ENCODE results near the gene LRPAP1. TPM values are rescaled to one million over a fixed set of nuclear protein-coding genes. Genes with fewer than 3 reads are reported as not detected.
"Not testable (repeated sequence)": the region's sequence is repeated elsewhere in the genome, so short reads cannot be mapped to it uniquely, and the experiment has no call there.

The LRPAP1 gene
- total and polyA plus RNA-seq, 12 donors, result 49.9 to 418 (median 345) TPM

GRCh38 chr4:3514221-3514780, 17.9 kb downstream of the LRPAP1 start:
- TF ChIP-seq, protein P1, sequence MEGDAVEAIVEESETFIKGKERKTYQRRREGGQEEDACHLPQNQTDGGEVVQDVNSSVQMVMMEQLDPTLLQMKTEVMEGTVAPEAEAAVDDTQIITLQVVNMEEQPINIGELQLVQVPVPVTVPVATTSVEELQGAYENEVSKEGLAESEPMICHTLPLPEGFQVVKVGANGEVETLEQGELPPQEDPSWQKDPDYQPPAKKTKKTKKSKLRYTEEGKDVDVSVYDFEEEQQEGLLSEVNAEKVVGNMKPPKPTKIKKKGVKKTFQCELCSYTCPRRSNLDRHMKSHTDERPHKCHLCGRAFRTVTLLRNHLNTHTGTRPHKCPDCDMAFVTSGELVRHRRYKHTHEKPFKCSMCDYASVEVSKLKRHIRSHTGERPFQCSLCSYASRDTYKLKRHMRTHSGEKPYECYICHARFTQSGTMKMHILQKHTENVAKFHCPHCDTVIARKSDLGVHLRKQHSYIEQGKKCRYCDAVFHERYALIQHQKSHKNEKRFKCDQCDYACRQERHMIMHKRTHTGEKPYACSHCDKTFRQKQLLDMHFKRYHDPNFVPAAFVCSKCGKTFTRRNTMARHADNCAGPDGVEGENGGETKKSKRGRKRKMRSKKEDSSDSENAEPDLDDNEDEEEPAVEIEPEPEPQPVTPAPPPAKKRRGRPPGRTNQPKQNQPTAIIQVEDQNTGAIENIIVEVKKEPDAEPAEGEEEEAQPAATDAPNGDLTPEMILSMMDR (IDR thresholded peaks at IDR 0.05), result no peak
- H3K4me1 ChIP-seq, result peaks cover 0 to 6% (median 0%) of the 10 kb centered on the region in 9 donors
- no peak for DNase-seq
- intact Hi-C loops (cut with DNase I), result no loop called here
- no peak overlapping the region for H3K27ac ChIP-seq
- ATAC-seq, result peak in 1 of 8 donors; percentile 16
- no peaks in the 10 kb centered on the region for H3K9me3 ChIP-seq
- no peaks in the 10 kb centered on the region for H3K27me3 ChIP-seq
- H3K4me3 ChIP-seq, result no peak overlapping the region
- WGBS, 2 donors, result 91% methylated on average over 16 to 17 of the region's 17 CpGs
- peaks cover 5 to 99% (median 69%) of the 10 kb centered on the region in 9 donors for H3K36me3 ChIP-seq

DNA sequence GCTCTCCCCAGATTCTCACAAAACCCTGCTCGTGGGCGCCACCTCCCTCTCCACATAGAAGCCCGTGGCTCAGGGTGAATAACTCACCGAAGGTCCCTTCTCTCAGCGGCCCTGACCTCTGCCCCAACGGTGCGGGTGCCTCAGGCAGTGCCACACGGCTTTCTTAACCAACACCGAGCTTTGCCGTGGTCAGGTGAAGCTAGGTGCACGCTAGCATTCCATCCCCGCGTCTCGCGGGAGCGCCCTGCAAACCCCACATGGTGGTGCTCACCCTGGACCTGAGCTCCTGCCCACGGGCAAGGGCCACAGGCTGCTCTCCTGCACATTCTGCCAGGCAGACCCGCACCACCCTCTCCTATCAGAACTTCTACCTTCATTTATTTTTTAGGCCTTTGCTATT, 18.4 kb downstream of the LRPAP1 start:
- Histone ChIP-seq H3K36me3 (peaks cover under 1 to 96% (median 67%) of the 10 kb centered on the region in 9 donors), H3K4me1 (peaks cover 0 to 6% (median 0%) of the 10 kb centered on the region in 9 donors), H3K27me3 (no peaks in the 10 kb centered on the region), H3K9me3 (no peaks in the 10 kb centered on the region), H3K4me3 (no peak overlapping the region), H3K27ac (no peak overlapping the region)
- intact Hi-C loops (cut with DNase I), result no loop called here
- TF ChIP-seq, protein P1 (IDR thresholded peaks at IDR 0.05), result no peak
- DNase-seq (no peak), ATAC-seq (no peak)
- WGBS, 2 donors, result 94 to 96% methylated on average over 18 of the region's 18 CpGs

DNA sequence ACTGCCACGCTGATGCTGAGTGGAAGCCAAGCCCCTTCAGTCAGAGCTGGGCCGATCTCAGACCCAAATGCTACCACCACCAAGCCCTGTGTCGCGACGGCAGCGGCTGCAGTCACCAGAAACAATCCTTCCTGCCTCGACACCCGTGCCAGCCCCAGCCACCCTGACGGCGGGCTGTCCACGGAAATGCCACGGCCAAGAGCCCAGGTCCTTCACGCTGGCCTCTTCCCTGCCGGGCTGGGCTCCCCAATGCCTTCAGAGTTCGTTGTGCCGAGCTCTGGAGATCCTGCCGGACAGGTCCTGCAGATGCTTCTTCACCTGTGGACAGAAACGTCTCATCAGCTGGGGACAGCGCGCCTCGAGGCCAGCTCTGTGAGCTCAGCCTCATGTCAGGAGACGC, 19.5 kb downstream of the LRPAP1 start:
- 94 to 95% methylated on average over 22 of the region's 22 CpGs for WGBS, 2 donors
- peaks cover 0 to 7% (median 0%) of the 10 kb centered on the region in 9 donors for H3K4me1 ChIP-seq
- TF ChIP-seq, protein P1 (IDR thresholded peaks at IDR 0.05), result no peak
- no peaks in the 10 kb centered on the region for H3K9me3 ChIP-seq
- H3K27ac ChIP-seq, result no peak overlapping the region
- no peak for DNase-seq
- intact Hi-C loops (cut with DNase I), result no loop called here
- no peak overlapping the region for H3K4me3 ChIP-seq
- peak in 1 of 8 donors; percentile 10 for ATAC-seq
- no peaks in the 10 kb centered on the region for H3K27me3 ChIP-seq
- peaks cover 0 to 96% (median 65%) of the 10 kb centered on the region in 9 donors for H3K36me3 ChIP-seq

DNA sequence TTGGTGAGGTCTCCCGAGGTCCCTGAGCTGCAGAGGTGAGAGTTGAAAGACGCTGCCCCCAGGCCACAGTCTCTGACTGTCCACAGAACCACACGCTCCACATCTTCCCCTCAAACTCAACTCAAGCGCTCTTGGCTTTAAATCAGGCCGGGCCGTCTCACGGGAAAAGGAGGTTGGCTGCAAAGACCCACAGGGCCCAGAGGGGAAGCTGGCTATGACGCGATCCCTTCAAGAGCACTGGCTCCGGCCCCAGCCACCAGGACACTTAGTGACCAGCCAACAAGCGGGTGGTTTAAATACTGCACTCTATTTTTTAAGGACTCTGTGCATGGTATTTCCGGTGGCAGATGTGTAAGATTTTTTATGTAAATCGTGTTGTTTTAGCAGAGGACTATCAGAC, 19.9 kb downstream of the LRPAP1 start:
- intact Hi-C loops (cut with DNase I), result no loop called here
- peaks cover 0 to 7% (median 0%) of the 10 kb centered on the region in 9 donors for H3K4me1 ChIP-seq
- 58 to 84% methylated on average over 13 of the region's 13 CpGs for WGBS, 2 donors
- H3K36me3 ChIP-seq, result peaks cover 0 to 96% (median 60%) of the 10 kb centered on the region in 9 donors
- H3K27me3 ChIP-seq, result no peaks in the 10 kb centered on the region
- DNase-seq (peak in 1 of 2 donors; percentile 72), ATAC-seq (peak in 5 of 8 donors; percentile 23 to 72 (median 53))
- peak overlapping the region in 1 of 10 donors; percentile 27 for H3K27ac ChIP-seq
- H3K4me3 ChIP-seq, result no peak overlapping the region
- no peaks in the 10 kb centered on the region for H3K9me3 ChIP-seq
- TF ChIP-seq, protein P1 (IDR thresholded peaks at IDR 0.05), result no peak

DNA sequence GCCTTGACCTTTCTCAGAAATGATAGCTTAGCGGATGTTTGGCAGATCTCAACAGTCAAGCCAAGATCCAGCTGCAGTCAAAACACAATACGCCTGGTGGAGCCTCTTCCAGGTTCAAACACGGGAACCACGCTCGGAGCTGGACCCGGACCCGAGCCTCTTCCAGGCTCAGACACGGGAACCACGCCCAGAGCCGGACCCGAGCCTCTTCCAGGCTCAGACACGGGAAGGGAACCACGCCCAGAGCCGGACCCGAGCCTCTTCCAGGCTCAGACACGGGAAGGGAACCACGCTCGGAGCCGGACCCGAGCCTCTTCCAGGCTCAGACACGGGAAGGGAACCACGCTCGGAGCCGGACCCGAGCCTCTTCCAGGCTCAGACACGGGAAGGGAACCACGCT, 20.6 kb downstream of the LRPAP1 start:
- intact Hi-C loops (cut with DNase I); H3K9me3 ChIP-seq; DNase-seq; H3K27ac ChIP-seq; H3K4me3 ChIP-seq; H3K4me1 ChIP-seq; H3K27me3 ChIP-seq; ATAC-seq: not testable (repeated sequence)
- H3K36me3 ChIP-seq, result peaks cover 0 to 96% (median 60%) of the 10 kb centered on the region in 9 donors
- WGBS, 2 donors, result 96 to 98% methylated on average over 20 of the region's 27 CpGs

All from heart right ventricle (tissue), 16 donors.